Tibial nerve (tissue), 4 donors: ENCODE results near the gene PTPRD. TPM values are rescaled to one million over a fixed set of nuclear protein-coding genes. Genes with fewer than 3 reads are reported as not detected.

Source experiments
- DNase-seq, 2 donors: peaks; one replicate each; pipeline ENCODE4 v3.0.0-alpha.2; 2019; ENCODE audit warnings: low spot score in 2 of 2
- H3K27ac ChIP-seq, 4 donors: fragments of 200-600 bp; sonication (generic) in 3 of 4; one replicate each; pipeline ENCODE4 v1.5.1; 2017 to 2019; ENCODE audit warnings: mild to moderate bottlenecking in 1 of 4
- H3K27me3 ChIP-seq, 2 donors: fragments of 200-600 bp; sonication (generic) in 1 of 2; one replicate each; pipeline versions ENCODE4 v1.5.1 to v1.6.0; 2017 to 2019
- H3K36me3 ChIP-seq, 3 donors: fragments of 200-600 bp; sonication (generic); one replicate each; pipeline ENCODE4 v1.5.1; 2018 to 2019
- H3K4me1 ChIP-seq, 4 donors: fragments of 200-600 bp; sonication (generic) in 3 of 4; one replicate each; pipeline ENCODE4 v1.5.1; 2017 to 2019
- H3K4me3 ChIP-seq, 4 donors: fragments of 200-600 bp; sonication (generic) in 3 of 4; one replicate each; pipeline ENCODE4 v1.5.1; 2017 to 2019; ENCODE audit warnings: mild to moderate bottlenecking in 1 of 4, moderate library complexity in 1 of 4
- H3K9me3 ChIP-seq, 4 donors: fragments of 200-600 bp; sonication (generic) in 3 of 4; one replicate each; pipeline ENCODE4 v1.5.1; 2017 to 2019
- EP300 ChIP-seq, 2 donors: sonication (generic); formaldehyde crosslinking; IDR thresholded peaks; one replicate each; pipeline ENCODE4 v1.6.1; 2017; ENCODE audit warnings: antibody characterized with exemption in 2 of 2, mild to moderate bottlenecking in 1 of 2
- POLR2A ChIP-seq, 2 donors: fragments of 450-650 bp; IDR thresholded peaks; one replicate each; pipeline ENCODE4 v1.6.1; 2017; ENCODE audit warnings: antibody characterized with exemption in 2 of 2, mild to moderate bottlenecking in 2 of 2, moderate library complexity in 2 of 2
- WGBS, 2 donors: methylation state at CpG; one replicate each; pipeline ENCODE4 v1.1.5; 2018; 5-methylcytosine and 5-hydroxymethylcytosine counted together
- total RNA-seq, 4 donors: library from RNA; depleted of rRNA; stranded (reverse); fragments of >200 nt; gene quantifications; one replicate each; pipeline ENCODE4 v1.1.0, GENCODE V29; 2016
- TF ChIP-seq, protein P1 (sequence below), 5 experiments: fragments of 200-600 bp in 3 of 5; fragments of 450-650 bp in 2 of 5; sonication (generic) in 3 of 5; IDR thresholded peaks; one replicate each; pipeline ENCODE4 v1.5.1; 2016 to 2019; ENCODE audit warnings: antibody characterized with exemption in 5 of 5, mild to moderate bottlenecking in 3 of 5, moderate library complexity in 2 of 5

The PTPRD gene
- total RNA-seq, 4 donors from 2014 or later: 1.7 to 13.2 (median 5.1) TPM

- 91 to 96% methylated on average over 1 of the region's 1 CpG for WGBS, 2 donors
- Histone ChIP-seq H3K9me3 (no peaks in the 10 kb centered on the region), H3K27me3 (no peaks in the 10 kb centered on the region), H3K36me3 (no peaks in the 10 kb centered on the region), H3K4me3 (no peak overlapping the region), H3K27ac (no peak overlapping the region), H3K4me1 (no peaks in the 10 kb centered on the region)
- TF ChIP-seq EP300 (IDR thresholded peaks at IDR 0.05) (no peak), POLR2A (IDR thresholded peaks at IDR 0.05) (no peak)
- TF ChIP-seq, protein P1, sequence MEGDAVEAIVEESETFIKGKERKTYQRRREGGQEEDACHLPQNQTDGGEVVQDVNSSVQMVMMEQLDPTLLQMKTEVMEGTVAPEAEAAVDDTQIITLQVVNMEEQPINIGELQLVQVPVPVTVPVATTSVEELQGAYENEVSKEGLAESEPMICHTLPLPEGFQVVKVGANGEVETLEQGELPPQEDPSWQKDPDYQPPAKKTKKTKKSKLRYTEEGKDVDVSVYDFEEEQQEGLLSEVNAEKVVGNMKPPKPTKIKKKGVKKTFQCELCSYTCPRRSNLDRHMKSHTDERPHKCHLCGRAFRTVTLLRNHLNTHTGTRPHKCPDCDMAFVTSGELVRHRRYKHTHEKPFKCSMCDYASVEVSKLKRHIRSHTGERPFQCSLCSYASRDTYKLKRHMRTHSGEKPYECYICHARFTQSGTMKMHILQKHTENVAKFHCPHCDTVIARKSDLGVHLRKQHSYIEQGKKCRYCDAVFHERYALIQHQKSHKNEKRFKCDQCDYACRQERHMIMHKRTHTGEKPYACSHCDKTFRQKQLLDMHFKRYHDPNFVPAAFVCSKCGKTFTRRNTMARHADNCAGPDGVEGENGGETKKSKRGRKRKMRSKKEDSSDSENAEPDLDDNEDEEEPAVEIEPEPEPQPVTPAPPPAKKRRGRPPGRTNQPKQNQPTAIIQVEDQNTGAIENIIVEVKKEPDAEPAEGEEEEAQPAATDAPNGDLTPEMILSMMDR (IDR thresholded peaks at IDR 0.05): no peak
- no peak for DNase-seq
These were observed 1390.1 kb downstream of the PTPRD start for GRCh38 chr9:9222730-9223129.

- TF ChIP-seq EP300 (IDR thresholded peaks at IDR 0.05) (no peak), POLR2A (IDR thresholded peaks at IDR 0.05) (no peak)
- TF ChIP-seq, protein P1 (IDR thresholded peaks at IDR 0.05): no peak
- H3K27ac ChIP-seq: no peak overlapping the region
- H3K36me3 ChIP-seq: no peaks in the 10 kb centered on the region
- no peaks in the 10 kb centered on the region for H3K9me3 ChIP-seq
- H3K27me3 ChIP-seq: no peaks in the 10 kb centered on the region
- no peaks in the 10 kb centered on the region for H3K4me1 ChIP-seq
- DNase-seq: no peak
- WGBS, 2 donors: 91 to 95% methylated on average over 2 of the region's 2 CpGs
- H3K4me3 ChIP-seq: no peak overlapping the region
These were observed 1395.9 kb downstream of the PTPRD start for GRCh38 chr9:9216934-9217333.

GRCh38 chr9:9215050-9215449 is 1397.8 kb downstream of the PTPRD start:
- WGBS, 2 donors: 88 to 89% methylated on average over 2 of the region's 2 CpGs
- TF ChIP-seq POLR2A (IDR thresholded peaks at IDR 0.05) (no peak), EP300 (IDR thresholded peaks at IDR 0.05) (no peak)
- TF ChIP-seq, protein P1 (IDR thresholded peaks at IDR 0.05): no peak
- DNase-seq: no peak
- H3K4me3 ChIP-seq: no peak overlapping the region
- no peaks in the 10 kb centered on the region for H3K4me1 ChIP-seq
- H3K27me3 ChIP-seq: no peaks in the 10 kb centered on the region
- no peak overlapping the region for H3K27ac ChIP-seq
- H3K36me3 ChIP-seq: no peaks in the 10 kb centered on the region
- H3K9me3 ChIP-seq: no peaks in the 10 kb centered on the region

GRCh38 chr9:9214066-9214465 is 1398.7 kb downstream of the PTPRD start:
- H3K9me3 ChIP-seq: no peaks in the 10 kb centered on the region
- H3K4me3 ChIP-seq: no peak overlapping the region
- no peak for DNase-seq
- no peaks in the 10 kb centered on the region for H3K36me3 ChIP-seq
- 64 to 72% methylated on average over 6 of the region's 6 CpGs for WGBS, 2 donors
- H3K27me3 ChIP-seq: no peaks in the 10 kb centered on the region
- TF ChIP-seq, protein P1 (IDR thresholded peaks at IDR 0.05): no peak
- TF ChIP-seq POLR2A (IDR thresholded peaks at IDR 0.05): no peak
- no peak for TF ChIP-seq EP300 (IDR thresholded peaks at IDR 0.05)
- H3K27ac ChIP-seq: no peak overlapping the region
- no peaks in the 10 kb centered on the region for H3K4me1 ChIP-seq

- H3K27ac ChIP-seq: no peak overlapping the region
- no peak overlapping the region for H3K4me3 ChIP-seq
- WGBS, 2 donors: 75 to 93% methylated on average over 3 of the region's 3 CpGs
- H3K4me1 ChIP-seq: no peaks in the 10 kb centered on the region
- TF ChIP-seq EP300 (IDR thresholded peaks at IDR 0.05): no peak
- TF ChIP-seq, protein P1 (IDR thresholded peaks at IDR 0.05): no peak
- no peak for TF ChIP-seq POLR2A (IDR thresholded peaks at IDR 0.05)
- DNase-seq: no peak
- H3K9me3 ChIP-seq: no peaks in the 10 kb centered on the region
- no peaks in the 10 kb centered on the region for H3K36me3 ChIP-seq
- no peaks in the 10 kb centered on the region for H3K27me3 ChIP-seq
These were observed 1399.8 kb downstream of the PTPRD start for GRCh38 chr9:9212963-9213362.
